ENCODE results near the gene KCNIP2.

DNA sequence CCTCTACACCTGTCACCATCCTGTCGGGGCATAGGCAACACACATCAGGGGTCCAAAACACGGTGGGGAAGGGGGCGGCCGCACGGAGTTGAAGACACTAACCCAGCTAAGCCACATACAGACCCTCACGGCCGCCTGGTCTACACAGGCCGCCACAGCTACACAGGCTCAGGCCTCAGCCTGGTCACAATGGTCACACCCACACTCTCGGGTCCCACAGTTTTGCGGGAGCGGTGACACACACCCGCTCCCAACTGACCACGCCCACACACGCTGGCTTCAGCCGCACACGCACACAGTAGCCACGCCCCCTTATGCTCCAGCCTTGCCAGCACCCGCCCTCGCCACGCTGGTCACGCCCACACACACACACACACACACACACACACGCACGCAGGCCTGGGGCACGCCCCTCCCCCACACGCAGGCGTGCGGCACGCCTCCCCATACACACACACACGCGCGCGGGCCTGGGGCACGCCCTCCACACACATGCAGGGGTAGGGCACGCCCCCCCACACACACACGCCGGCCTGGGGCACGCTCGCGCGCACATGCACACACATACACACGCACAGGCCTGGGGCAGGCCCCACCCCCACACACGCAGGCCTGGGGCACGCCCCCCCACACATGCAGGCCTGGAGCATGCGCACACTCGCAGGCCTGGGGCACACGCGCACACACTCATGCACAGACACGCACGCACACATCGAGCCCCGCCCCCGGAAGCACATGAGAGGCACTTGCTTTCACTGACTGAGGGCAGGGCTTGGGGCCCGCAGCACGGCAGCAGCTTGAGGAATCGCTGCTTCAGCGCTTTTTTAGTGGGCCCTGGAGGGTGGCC is 13.1 kb downstream of the KCNIP2 start:
- no peak for TF ChIP-seq CTCF (IDR thresholded peaks at IDR 0.05; ENCODE audit: low read depth, low read length)
- TF ChIP-seq EZH2phosphoT487 (IDR thresholded peaks at IDR 0.05; ENCODE audit: low read depth): no peak

All from OCI-LY3 (cell line).